Hepatocyte (in vitro differentiated cells): ENCODE results near the gene GOPC. TPM values are rescaled to one million over a fixed set of nuclear protein-coding genes. Genes with fewer than 3 reads are reported as not detected.
A peak's percentile ranks its signal among the peaks of the same experiment; 100 is the strongest.

Experiments used
- DNase-seq: peaks from one replicate; pipeline ENCODE4 v3.0.0-alpha.2; 2016; ENCODE audit warnings: low spot score
- H2AFZ ChIP-seq: fragments of 200-600 bp; sonication (generic); 2 replicates; pipeline ENCODE4 v1.6.0; 2016; ENCODE audit warnings: antibody characterized with exemption, mild to moderate bottlenecking
- H3K27ac ChIP-seq: fragments of 200-600 bp; sonication (generic); 2 replicates; pipeline ENCODE4 v1.5.1; 2016; ENCODE audit warnings: mild to moderate bottlenecking
- H3K27me3 ChIP-seq: fragments of 200-600 bp; sonication (generic); 2 replicates; pipeline ENCODE4 v1.6.1; 2016
- H3K36me3 ChIP-seq: fragments of 200-600 bp; sonication (generic); replicated peaks from 2 replicates; pipeline ENCODE4 v1.5.1; 2016; ENCODE audit warnings: low read depth; ENCODE audit not compliant: insufficient read depth
- H3K4me1 ChIP-seq: fragments of 200-600 bp; sonication (generic); 2 replicates; pipeline ENCODE4 v1.5.1; 2016; ENCODE audit warnings: mild to moderate bottlenecking, moderate library complexity; ENCODE audit not compliant: insufficient read depth
- H3K4me2 ChIP-seq: fragments of 200-600 bp; sonication (generic); 2 replicates; pipeline ENCODE4 v1.6.0; 2016
- H3K4me3 ChIP-seq: fragments of 200-600 bp; sonication (generic); 2 replicates; pipeline ENCODE4 v1.5.1; 2016; ENCODE audit warnings: mild to moderate bottlenecking
- H3K79me2 ChIP-seq: fragments of 200-600 bp; sonication (generic); 2 replicates; pipeline ENCODE4 v1.6.0; 2017; ENCODE audit warnings: mild to moderate bottlenecking
- H3K9me2 ChIP-seq: fragments of 200-600 bp; sonication (generic); replicated peaks from 2 replicates; pipeline ENCODE4 v1.6.0; 2017; ENCODE audit warnings: mild to moderate bottlenecking; ENCODE audit not compliant: insufficient read depth
- H3K9me3 ChIP-seq: fragments of 200-600 bp; sonication (generic); 2 replicates; pipeline ENCODE4 v1.5.1; 2016; ENCODE audit warnings: low read depth, mild to moderate bottlenecking
- H4K20me1 ChIP-seq: fragments of 200-600 bp; sonication (generic); 2 replicates; pipeline ENCODE4 v1.6.0; 2016; ENCODE audit warnings: mild to moderate bottlenecking; ENCODE audit not compliant: insufficient read depth, poor library complexity, severe bottlenecking
- EZH2 ChIP-seq: fragments of 200-600 bp; sonication (generic); IDR thresholded peaks from 2 replicates; pipeline ENCODE4 v1.6.1; 2016; ENCODE audit warnings: antibody characterized with exemption, mild to moderate bottlenecking, borderline replicate concordance
- EZH2phosphoT487 ChIP-seq: fragments of 200-600 bp; sonication (generic); IDR thresholded peaks from one replicate; pipeline ENCODE4 v1.6.1; 2018; ENCODE audit warnings: antibody characterized with exemption, mild to moderate bottlenecking, low read depth, moderate library complexity; ENCODE audit not compliant: unreplicated experiment, severe bottlenecking
- WGBS: methylation state at CpG from one replicate; pipeline ENCODE4 v1.1.6; 2016; ENCODE audit warnings: low lambda C conversion rate; ENCODE audit errors: missing lambda C conversion rate; 5-methylcytosine and 5-hydroxymethylcytosine counted together
- polyA plus RNA-seq: library from polyadenylated mRNA; unstranded; fragments of >200 nt; fragmentation: Nextera tagmentation; extraction: Ambion mirVana; gene quantifications from 2 replicates; pipeline ENCODE4 v1.2.1, GENCODE V29; 2016
- total RNA-seq: library from RNA; depleted of rRNA; stranded (reverse); fragments of >200 nt; gene quantifications from 2 replicates; pipeline ENCODE4 v1.2.3, GENCODE V29; 2014
- TF ChIP-seq, protein P1 (sequence below): fragments of 200-600 bp; sonication (generic); IDR thresholded peaks from 2 replicates; pipeline ENCODE4 v1.5.1; 2016; ENCODE audit warnings: antibody characterized with exemption, mild to moderate bottlenecking; ENCODE audit not compliant: poor library complexity

GOPC gene
- total and polyA plus RNA-seq, 2 experiments from 2014 or later, result 19.7 to 40.8 TPM

DNA sequence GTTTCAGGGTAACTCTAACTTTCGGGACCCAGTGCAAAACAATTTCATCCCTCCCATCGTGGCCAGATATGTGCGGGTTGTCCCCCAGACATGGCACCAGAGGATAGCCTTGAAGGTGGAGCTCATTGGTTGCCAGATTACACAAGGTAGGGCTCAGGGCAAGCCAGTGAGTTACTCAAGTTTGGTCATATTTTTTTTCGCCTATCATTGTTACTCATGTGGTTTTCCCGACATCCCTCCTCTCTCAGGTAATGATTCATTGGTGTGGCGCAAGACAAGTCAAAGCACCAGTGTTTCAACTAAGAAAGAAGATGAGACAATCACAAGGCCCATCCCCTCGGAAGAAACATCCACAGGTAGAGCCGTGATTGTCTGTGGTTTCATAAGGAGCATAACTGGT is 61.6 kb downstream of the GOPC start:
- 95% methylated on average over 8 of the region's 8 CpGs for WGBS
- DNase-seq, result no peak
- no peak overlapping the region for H3K4me2 ChIP-seq
- TF ChIP-seq EZH2phosphoT487, result no peak
- H3K79me2 ChIP-seq, result no peaks in the 10 kb centered on the region
- no peaks in the 10 kb centered on the region for H3K27me3 ChIP-seq
- no peaks in the 10 kb centered on the region for H3K9me3 ChIP-seq
- no peaks in the 10 kb centered on the region for H3K36me3 ChIP-seq
- H4K20me1 ChIP-seq, result no peaks in the 10 kb centered on the region
- no peak overlapping the region for H2AFZ ChIP-seq
- H3K27ac ChIP-seq, result no peak overlapping the region
- H3K4me3 ChIP-seq, result no peak overlapping the region
- peaks cover 25% of the 10 kb centered on the region for H3K4me1 ChIP-seq
- no peaks in the 10 kb centered on the region for H3K9me2 ChIP-seq

DNA sequence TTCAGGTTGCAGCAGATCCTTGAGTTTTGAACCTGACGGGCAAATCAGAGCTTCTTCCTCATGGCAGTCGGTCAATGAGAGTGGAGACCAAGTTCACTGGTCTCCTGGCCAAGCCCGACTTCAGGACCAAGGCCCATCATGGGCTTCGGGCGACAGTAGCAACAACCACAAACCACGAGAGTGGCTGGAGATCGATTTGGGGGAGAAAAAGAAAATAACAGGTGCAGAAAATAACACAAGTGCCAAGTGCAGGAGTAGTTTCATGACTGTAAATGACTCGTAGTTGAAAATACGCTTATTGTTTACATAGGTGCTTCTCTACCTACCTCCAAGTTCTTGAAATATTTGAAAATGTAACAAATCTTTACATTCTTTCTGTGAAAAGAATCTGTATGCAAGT is 63.7 kb downstream of the GOPC start:
- no peak for DNase-seq
- H3K4me2 ChIP-seq, result no peak overlapping the region
- H3K79me2 ChIP-seq, result no peaks in the 10 kb centered on the region
- H3K4me3 ChIP-seq, result no peak overlapping the region
- H3K27ac ChIP-seq, result no peak overlapping the region
- no peaks in the 10 kb centered on the region for H3K9me3 ChIP-seq
- no peaks in the 10 kb centered on the region for H3K27me3 ChIP-seq
- H3K9me2 ChIP-seq, result no peaks in the 10 kb centered on the region
- H4K20me1 ChIP-seq, result no peaks in the 10 kb centered on the region
- H2AFZ ChIP-seq, result no peak overlapping the region
- H3K4me1 ChIP-seq, result peaks cover 17% of the 10 kb centered on the region
- H3K36me3 ChIP-seq, result no peaks in the 10 kb centered on the region
- TF ChIP-seq, protein P1, sequence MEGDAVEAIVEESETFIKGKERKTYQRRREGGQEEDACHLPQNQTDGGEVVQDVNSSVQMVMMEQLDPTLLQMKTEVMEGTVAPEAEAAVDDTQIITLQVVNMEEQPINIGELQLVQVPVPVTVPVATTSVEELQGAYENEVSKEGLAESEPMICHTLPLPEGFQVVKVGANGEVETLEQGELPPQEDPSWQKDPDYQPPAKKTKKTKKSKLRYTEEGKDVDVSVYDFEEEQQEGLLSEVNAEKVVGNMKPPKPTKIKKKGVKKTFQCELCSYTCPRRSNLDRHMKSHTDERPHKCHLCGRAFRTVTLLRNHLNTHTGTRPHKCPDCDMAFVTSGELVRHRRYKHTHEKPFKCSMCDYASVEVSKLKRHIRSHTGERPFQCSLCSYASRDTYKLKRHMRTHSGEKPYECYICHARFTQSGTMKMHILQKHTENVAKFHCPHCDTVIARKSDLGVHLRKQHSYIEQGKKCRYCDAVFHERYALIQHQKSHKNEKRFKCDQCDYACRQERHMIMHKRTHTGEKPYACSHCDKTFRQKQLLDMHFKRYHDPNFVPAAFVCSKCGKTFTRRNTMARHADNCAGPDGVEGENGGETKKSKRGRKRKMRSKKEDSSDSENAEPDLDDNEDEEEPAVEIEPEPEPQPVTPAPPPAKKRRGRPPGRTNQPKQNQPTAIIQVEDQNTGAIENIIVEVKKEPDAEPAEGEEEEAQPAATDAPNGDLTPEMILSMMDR, result no peak
- TF ChIP-seq EZH2 (no peak), EZH2phosphoT487 (no peak)
- WGBS, result 98% methylated on average over 9 of the region's 9 CpGs

DNA sequence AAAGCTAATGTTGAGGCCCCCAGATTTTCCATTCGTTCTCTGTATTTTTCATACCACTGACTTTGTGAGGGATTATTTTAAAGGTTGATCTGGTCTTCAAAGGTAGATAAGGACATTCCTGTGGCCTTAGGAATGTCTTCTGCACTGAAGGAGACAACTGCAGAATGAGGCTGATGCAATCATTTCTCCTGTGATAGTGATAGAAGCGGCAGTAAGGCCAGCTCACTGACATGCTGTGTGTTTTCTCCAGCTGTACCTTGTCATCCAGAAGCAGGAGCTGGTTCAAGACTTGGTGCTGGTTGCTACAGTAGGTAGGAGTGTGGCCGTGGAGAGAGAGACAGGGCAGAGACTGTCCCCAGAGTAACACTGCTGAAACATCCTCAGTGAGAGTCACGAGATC is 66.0 kb downstream of the GOPC start:
- peak overlapping the region; percentile 49 for H3K27ac ChIP-seq
- no peaks in the 10 kb centered on the region for H3K9me2 ChIP-seq
- TF ChIP-seq EZH2, result no peak
- TF ChIP-seq, protein P1, result no peak
- TF ChIP-seq EZH2phosphoT487, result no peak
- H3K36me3 ChIP-seq, result no peaks in the 10 kb centered on the region
- H4K20me1 ChIP-seq, result no peaks in the 10 kb centered on the region
- 51% methylated on average over 4 of the region's 4 CpGs for WGBS
- no peaks in the 10 kb centered on the region for H3K79me2 ChIP-seq
- DNase-seq, result peak; percentile 33
- H3K4me1 ChIP-seq, result peaks cover 17% of the 10 kb centered on the region
- H3K9me3 ChIP-seq, result no peaks in the 10 kb centered on the region
- H2AFZ ChIP-seq, result no peak overlapping the region
- H3K4me3 ChIP-seq, result no peak overlapping the region
- H3K27me3 ChIP-seq, result no peaks in the 10 kb centered on the region
- peak overlapping the region; percentile 23 for H3K4me2 ChIP-seq

DNA sequence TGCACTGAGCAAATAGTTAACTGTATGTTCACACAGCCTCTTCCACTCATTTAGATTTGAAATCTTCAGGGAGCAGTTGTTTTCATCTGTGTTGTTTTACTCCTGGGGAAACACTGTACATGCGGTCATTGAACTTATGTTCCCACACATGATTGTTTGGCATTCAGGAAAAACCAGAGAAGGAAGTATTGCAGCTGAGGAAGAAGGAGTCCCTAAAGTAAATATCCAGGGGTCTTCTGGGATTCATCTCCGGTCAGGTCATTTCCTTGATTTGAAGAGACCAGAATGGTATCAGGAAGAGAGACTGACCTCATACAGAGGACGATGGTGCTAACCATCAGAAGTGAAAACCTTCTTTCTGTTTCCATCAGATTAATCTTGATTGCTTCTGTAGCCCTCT is 67.3 kb downstream of the GOPC start:
- H3K9me3 ChIP-seq, result no peaks in the 10 kb centered on the region
- DNase-seq, result no peak
- no peak for TF ChIP-seq EZH2
- TF ChIP-seq, protein P1, result no peak
- no peaks in the 10 kb centered on the region for H4K20me1 ChIP-seq
- H3K9me2 ChIP-seq, result no peaks in the 10 kb centered on the region
- 77% methylated on average over 3 of the region's 3 CpGs for WGBS
- no peak overlapping the region for H3K4me2 ChIP-seq
- no peaks in the 10 kb centered on the region for H3K27me3 ChIP-seq
- H3K79me2 ChIP-seq, result no peaks in the 10 kb centered on the region
- H2AFZ ChIP-seq, result no peak overlapping the region
- H3K27ac ChIP-seq, result peak overlapping the region; percentile 49
- peaks cover 17% of the 10 kb centered on the region for H3K4me1 ChIP-seq
- H3K36me3 ChIP-seq, result no peaks in the 10 kb centered on the region
- H3K4me3 ChIP-seq, result no peak overlapping the region
